Activated CD8-positive, alpha-beta memory T cell treated with anti-CD3 and anti-CD28 coated beads for 1 hour (primary cell): ENCODE measurements around the gene DMRTA2.

Experiments
- DNase-seq, 2 donors: peaks; one replicate each; pipeline ENCODE4 v3.0.0-alpha.2; 2020; ENCODE audit warnings: low read depth in 1 of 2; ENCODE audit errors: extremely low read depth in 1 of 2

Gene DMRTA2

DNA sequence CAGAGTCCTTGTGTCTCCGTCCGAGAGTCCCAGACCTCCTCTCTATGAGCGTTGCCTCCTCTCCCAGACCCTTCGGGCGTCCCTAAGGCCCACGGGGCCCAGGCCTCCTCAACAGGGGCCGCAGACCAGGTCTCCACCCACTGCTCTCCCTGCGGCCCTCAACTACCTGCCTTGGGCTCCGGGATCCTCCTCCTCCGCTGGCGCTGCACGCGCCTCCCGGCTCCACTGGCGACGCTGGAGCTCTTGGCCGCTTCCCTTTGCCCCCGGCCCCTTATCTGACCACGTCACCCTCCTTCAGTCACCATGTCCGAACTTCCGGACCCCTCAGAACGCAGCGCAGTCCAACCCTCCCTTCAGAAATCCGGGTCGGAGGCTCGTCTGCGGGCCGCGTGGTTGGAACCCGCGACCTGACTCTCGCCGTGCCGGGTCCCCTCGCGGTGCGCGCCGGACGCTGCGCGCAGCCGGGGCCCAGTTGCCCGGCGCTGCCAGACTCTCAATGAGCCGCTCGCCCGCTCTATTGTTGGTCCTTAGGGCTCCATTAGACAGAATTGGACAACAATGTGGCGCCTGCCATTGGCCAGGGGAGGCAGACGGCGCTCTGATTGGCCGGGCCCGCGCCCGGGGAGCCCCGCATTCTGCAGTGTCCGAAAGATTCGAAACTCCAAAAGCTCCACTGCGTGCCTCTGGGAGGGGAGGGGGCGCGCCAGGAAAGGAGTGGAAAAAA lies at the start of gene DMRTA2:
DMRTA2 (minus strand) TSS at position 498 of the 724 bp plus-strand sequence. CDS start 1,907 bp downstream, outside the sequence.
- no peak for DNase-seq

DNA sequence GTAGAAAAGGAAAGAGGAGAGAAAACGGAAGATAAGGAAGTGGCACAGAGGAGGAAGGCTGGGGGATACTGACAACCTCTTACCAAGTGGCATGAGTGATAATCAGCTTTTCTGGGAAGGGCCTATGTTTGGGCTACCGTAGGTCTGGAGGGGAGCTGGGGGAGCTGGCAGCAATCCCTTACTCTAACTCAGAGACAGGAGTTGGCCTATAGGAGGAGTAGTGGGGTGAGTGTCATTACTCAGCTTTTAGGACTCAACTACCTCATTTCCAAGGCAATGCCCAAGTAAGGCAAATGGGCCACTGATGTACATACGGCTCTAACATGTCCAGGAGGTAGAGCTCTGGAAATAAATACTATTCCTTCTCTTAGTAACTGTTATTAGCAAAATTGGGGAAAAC lies 48.7 kb upstream of the DMRTA2 start:
- DNase-seq = no peak

DNA sequence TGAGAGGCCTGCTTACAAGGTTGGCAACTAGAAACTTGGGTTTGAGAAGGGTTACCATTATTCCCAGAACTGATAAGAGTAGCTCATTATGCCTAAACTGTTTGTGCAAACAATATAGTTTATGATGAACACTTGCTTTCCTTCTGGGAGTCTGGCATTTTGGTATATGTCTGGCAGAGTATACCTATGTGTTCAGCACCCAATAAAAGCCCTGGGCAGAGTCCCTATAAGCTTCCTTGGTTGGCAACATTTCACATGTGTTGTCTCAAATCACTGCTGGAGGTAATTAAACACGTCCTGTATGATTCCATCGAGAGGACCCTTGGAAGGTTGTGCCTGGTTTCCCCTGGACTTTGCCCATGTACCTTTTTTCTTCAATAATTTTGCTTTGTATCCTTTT lies 39.7 kb upstream of the DMRTA2 start:
- DNase-seq = no peak

DNA sequence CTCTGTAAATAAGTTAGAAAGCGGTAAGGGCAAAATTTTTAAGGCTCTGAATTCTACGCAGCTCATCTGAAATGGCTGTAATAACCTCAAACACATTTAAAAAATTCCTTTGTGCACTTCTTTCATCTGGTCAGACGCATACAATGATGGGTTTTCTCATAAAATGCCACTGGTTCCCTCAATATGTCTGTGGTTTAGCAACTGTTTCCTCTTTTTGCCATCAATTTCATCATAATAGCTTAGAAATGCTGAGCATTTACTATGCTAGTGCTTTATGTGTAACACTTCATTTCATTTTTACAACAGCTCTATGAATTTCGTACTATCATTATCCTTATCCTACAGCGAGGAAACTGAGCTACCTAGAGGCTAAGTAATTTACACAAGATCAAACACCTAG lies 35.3 kb upstream of the DMRTA2 start:
- DNase-seq = no peak

DNA sequence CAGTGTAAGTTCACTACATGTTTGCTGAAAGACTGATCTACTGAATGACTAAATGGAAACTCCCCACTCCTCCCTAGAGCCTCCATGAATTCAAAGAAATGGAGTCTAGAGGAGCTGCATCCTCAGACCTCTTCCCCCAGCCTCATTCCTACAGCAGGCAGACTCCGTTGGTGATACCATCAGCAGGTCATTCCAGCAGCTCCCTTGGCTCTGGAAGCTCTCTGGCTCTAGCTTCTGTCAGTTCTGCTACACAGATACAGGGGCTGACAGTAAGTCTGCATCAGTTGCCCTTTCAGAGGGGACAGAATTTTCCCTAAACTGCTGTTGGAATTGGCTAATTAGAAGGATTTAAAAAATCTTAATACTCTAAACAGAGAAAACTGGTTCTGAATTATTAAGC lies 31.7 kb upstream of the DMRTA2 start:
- DNase-seq = no peak

DNA sequence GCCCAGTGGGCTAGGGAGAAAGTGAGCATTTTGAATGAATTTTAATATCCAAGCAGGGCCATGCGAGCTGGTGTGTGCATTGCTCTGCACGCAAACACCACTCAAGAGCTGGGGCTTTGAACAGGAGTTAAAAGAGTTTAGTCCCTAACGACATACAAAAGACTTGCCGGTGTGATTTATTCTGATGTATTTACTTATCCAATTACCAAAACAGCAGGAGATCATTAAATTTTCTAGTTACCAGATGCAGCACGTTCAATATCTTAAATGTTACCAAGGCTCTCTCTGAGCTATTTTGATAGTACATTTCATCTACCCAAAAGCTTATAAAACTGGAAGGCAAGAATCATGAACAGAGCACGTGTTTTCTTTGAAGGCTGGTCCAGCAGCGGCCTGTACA lies 30.0 kb upstream of the DMRTA2 start:
- no peak for DNase-seq

DNA sequence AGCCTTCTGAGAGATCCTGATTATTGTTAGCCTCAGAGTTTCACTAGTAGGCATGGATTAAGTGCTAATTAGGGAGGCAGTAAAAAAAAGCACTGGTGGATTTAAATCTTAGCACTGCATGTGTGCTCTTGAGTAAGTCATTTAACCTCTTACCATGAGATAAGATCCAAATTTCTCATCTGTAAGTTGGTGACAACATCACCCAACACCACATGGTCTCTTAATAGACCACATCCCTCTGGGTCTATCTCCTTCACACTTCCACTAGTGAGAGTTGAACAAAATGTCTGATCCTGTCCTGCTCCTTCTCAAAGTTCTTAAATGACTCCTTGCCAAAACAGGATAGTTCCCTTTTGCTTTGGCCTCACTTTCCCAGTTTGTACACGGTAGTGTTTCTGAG lies 29.5 kb upstream of the DMRTA2 start:
- DNase-seq = no peak

DNA sequence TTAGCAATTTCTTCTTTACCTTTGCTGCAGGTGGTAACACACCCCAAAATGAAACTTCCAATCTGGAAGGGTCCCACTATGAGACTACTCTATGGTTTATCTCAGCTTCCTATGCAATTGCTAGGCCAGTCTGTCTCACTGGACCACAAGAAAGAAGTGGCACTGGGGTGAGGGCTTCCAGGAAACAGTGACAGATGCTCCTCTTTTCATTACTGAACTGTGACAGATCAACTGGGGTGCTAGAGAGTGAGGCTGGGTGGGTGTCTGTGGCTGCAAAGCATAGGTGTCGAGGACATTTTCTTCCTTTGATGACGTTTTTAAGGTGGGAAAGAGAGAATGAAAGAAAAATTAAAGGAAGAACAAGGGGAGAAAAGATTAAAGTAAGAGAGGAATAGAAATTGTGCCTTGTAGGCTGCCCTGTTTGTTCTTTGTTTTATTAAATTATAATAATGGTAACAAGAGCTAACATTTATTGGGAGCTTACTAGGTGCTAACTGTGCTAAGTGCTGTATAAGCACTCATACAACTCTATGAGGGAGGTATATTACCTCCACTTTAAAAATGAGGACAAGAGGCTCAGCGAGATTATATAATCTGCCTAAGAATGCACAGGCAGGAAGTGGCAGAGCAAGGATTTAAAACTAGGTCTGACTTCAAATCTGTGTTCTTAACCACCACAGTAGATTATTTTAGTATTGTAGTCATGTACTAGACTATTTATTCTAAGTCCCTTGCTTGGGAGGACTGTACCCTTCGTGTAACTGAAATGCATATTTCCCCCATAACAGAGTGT lies 27.8 kb upstream of the DMRTA2 start:
- DNase-seq = no peak

DNA sequence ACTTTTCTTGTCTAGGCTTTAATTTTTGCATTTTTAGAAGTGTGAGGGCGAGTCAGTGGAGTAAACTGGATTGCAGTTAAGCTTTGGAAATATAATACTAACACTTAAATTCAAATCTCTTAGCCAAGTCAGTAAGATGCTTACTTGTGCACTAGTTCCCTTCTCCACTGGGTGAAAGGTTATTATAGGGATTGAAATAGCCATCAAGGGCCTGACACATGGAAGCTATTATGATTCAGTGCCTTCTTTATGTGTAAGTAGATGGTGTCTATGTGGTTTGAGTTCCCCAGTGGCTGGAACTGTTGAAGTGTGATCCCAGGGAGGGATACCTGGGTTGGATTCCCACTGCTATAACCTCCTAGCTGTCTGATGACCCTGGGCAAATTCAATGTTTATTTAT lies 24.7 kb upstream of the DMRTA2 start:
- DNase-seq = no peak

DNA sequence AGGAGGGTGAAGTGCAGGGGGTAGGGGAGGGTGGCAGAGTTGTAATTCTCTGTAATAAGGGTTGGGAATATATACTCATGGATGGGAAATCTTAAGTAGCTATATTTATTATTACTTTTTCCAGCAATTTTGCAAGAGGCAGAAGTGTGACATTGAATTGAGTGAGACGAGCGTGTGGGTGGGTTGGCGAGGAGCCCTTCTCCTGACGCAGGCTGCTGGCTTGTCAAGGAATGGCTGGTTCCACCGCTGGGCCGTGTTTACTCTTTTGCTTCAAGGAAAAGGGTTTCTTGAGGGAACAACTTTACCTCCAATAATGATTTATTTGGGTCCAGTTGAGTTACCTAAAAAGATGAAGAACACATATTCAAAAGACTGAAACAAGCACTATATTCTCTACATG lies 17.9 kb upstream of the DMRTA2 start:
- DNase-seq = no peak

DNA sequence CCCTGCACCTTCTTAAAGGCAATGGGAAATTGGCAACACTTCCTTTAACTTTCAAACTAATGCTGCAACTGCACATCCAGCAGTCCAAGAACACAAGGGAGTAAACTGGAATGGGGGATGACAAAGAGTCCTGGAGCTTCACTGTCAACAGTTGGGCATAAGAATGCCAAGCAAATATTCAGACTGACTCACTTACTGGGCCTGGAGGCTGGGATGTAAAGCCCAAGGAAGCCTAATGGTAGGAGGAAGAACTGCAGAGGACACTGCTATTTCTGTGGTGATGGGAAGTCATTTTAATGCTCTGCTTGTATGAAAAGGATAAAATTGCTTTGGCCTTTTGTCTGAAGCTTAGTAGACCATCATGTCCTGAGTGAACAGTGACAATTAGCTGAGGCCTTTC lies 15.7 kb upstream of the DMRTA2 start:
- DNase-seq = no peak

DNA sequence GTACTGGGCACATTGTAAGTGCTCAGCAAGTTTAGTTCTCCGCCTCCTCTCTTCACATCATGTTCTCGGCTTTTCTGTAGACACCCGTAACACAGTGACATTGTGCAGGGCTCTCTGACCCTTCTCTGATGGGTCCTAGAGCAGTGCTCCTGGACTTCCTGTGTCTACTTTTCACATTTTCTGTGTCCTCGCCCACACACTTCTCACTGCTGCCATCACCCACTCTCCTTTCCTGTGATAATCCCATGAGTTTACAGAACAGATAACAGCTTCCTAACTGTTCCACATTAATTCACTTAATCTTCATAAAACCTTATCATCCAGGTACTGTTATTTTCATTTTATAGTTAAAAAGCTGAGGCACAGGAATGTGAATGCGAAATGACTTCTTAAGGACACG lies 13.2 kb upstream of the DMRTA2 start:
- no peak for DNase-seq

DNA sequence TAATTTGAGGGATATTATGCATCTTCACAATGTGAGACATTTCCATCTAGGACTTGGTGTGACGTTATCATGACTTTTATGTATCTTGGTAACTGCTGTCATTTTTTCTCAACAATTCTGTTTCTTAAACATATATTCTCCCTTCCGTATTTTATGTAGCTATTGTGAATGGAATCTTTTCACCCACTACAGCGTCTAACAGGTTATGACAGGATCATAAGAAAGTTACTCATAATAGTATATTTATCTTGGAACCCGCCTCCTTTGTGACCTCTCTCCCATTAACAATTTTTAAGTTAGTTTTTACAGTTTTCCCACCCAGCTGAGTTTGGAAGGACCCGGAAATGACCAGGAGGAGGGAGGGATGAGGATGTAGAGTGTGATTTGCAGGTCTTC lies 6.8 kb upstream of the DMRTA2 start:
- DNase-seq = no peak

DNA sequence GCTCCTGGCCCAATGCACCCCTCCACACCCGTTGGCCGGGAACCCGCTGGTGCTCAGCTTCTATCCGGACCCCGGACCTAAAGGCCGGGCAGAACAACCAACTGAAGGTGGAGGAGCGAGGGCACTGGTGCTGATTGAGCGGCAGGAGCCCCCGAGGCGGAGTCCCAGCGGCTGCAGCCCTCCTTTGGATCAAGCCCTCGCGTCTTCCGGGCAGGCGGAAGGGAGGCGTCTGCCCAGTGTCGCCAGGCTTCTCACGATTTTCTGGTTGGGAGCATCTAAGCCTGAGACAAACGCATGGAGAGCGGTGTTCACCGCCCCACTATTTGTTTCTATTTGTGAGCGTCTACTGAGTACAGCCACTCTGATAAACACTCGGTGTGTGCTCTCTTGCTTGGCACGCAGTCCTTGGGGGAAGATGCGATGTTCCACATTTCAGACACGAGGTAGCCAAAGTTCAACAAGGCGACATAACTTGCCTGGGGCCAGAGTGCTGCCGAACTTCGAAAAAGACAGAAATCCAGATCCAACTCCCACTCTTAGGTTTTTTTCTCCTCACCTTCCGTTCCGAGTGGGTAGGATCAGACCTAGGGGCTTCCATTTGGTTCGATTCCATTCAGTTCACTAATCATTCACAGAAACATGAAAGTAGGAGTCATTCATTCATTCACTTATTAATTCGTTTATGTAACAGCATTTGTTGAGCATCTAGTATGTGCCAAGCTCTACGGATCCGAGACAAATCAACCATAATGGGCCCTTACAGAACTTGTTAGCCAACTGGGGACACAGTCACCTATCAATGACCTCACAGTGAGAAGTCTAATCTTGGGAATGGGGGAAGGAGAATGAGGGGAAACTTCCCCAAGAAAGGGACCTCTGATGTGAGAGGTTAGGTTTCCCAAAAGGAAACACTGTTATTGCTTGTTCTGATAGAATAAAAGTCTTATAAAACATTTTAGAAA lies 4.9 kb upstream of the DMRTA2 start:
- no peak for DNase-seq

DNA sequence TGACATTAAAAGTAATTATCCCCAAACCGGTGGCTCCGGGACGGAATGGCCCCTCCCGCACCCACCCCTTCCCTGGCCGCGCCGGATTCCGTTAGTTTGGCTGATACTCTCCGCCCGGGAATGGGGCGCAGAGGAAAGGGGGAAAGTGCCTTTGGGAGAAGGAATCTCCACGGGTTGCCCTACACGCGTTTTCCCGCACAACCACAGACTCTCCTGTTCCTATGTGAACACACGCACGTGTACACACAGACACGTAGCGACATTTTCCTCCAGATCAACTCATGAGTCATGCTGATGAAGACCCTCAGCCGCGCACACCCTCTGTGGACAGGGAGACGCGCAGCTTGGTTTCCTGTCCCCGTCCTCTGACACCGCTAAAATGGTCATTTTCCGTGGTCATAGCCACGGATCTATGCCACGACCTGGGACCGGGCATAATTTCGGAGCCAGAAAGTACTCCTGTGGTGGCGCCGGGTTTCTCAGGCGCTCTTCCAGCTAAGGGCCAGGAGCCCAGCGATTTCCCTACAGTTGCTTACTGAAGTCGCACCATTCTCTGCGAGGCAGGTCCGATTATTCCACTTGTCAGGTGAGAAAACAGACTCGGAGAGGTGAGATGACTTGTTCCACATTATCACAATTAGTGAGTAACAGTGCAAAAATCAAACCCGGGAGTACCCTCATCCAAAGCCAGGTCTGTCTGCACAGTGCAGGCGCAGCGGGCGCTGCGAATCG lies 4.0 kb upstream of the DMRTA2 start:
- no peak for DNase-seq

DNA sequence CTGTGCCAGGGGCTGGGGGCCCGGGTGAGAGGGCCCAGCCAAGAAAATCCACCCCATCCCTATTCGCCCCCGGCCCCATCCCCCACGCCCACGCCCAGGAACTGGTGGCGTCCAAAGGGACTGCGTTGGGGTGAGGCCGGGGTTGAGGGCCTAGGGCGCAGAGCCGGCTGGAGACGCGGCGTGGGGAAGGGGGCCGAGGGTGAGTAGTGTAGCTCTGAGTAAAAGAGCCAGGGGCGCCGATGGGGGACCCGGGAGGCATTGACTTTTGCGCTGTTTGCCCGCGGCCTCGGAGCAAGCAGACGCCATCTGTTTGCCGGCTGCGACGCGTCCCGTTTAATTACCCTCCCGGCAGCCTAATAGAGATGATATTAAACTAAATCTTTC lies 3.5 kb upstream of the DMRTA2 start:
- DNase-seq = no peak

DNA sequence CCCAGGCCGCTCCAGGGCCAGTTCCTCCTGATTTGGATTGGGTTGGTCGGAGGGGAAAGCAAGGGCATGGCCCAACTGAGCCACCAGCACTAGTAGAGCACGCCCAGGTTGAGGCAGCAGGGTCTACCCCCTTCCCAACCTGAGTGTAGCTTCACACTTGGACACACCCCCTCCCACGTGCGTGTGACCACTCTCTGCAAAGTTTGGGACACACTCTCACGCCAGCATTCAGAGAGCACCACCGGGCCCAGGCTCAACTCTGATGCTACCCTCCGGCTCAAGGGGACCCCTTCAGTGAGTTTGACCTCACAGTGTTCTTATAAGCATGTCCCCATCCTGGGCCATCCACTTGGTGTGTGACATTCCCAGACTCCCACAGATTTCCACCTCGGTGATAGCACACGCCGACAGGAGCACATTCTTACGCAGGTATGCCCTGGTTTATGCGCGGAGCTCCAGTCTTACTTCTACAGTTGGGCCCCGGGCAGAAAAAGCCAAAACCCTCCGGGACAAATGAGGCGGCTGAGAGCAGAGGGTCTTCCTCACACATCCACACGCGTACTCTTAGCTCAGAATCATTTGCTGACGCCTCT lies 3.0 kb upstream of the DMRTA2 start:
- DNase-seq = no peak

DNA sequence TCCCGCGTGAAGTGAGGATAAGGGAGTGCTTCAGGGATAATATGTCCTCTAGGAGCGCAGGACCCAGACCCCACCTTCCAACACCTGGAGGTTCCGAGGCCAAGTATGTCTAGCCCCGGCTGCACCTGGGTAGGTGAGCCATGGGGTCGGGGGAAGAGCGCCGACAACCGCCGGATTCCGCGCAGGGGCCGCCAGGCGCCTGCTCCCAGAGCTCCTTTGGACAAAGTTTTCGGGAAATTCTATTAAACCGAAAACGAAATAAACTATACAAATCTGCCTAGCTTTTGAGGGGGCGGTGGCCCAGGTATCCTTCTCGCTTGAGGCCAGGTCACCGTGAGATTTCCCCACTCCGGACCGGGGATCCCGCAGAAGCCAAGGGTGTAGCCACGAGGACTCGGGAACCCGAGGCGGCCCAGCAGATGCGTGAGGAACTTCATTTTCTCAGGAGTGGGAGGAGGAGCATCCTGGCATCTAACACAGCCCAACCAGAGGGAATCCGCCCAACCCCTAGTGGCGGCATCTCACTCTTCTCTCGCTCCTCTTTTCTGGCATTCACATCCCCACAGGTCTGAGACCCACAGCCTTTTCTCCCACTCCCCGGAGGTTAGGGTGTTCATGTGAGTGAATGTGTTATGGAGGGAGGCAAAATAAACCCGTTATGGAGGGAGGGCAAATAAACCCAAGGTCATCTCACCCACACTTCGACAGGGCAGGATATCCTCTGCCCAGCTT lies 2.3 kb upstream of the DMRTA2 start:
- no peak for DNase-seq

DNA sequence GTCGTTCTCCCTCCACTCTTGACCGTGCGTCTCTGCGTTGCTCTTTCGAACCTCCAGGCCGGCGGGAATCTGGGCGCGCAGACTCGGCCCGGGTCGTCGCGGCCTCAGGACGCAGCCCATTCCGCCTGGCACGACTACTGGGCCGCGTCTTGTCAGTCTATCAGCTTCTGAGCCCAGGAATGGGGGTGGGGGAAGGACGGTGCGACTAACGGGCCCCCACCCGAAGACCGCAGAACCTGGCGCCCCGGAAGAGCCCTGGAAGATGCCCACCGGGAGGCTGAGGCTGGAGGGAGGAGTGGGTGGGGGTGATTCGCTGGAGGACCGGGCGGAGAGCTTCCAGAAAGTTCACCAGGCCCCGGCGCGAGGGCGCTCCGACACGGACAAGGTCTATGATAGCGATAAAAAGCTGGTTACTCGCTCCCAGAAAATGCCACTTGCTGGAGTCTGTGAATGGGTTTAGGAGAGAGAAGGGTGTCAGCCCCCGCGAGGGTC lies 1.7 kb upstream of the DMRTA2 start:
- no peak for DNase-seq
